ENCODE results near the gene SALL4. TPM values are rescaled to one million over a fixed set of nuclear protein-coding genes. Genes with fewer than 3 reads are reported as not detected.

The SALL4 gene
- total and polyA plus RNA-seq, 9 of the 15 experiments (the other 6 are each of a cell fraction or from before 2014, with no cell fraction given): 0.03 to 0.07 TPM; not detected in 7

DNA sequence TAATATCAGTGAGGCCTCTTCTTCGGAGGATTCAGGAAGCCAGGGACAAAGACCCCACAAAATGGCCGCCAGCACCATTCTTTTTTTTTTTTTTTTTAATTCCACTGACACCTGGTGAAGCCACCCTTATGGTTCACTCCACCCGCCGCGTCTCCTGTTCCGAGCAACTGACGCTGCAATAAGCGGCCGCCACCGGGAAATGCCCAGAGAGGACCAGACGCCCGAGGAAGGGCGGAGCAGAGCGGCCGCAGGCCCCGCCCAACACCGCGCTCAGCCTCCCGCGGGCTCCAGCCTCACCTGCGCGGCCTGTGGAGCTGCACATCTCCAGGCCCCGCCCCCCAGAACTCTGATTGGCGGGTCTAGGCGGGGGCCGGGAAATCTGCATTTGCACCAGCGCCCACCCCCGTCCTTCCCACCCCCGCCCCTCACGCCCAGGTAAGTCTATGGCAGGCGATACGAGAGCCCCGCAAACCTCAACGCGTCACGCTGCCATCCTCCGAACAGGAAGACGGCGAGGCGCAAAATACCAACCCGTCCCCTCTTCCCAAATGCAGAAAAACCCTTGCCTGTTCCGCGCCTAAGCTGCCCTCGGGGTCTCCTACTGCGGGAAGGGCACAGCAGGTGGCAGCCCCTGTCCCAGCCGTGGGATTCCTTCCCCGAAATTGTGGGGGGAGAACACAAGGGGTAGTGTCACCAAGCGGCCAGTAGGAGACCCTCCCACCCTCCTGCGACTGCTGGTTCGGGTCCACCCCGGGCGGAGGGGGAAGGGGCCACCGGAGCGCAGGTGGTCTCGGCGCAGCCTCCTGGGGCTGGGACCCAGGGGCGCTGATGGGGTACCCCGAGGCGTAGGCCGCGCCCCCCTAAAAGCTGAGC, 35.1 kb downstream of the SALL4 start:
- Histone ChIP-seq H3K9me3 (replicated peaks; ENCODE audit: control insufficient read depth, insufficient read depth, low read depth, low read length) (no peaks in the 10 kb centered on the region), H3K36me3 (ENCODE audit: control insufficient read depth, insufficient read depth, low read length) (no peaks in the 10 kb centered on the region), H3K27me3 (ENCODE audit: control insufficient read depth in 2 of 2, insufficient read depth in 2 of 2, low read length in 2 of 2) (peaks cover under 1 to 9% of the 10 kb centered on the region in 2 experiments; a peak in 3 of 5 replicates), H2AFZ (ENCODE audit: low read depth, low read length) (peak overlapping the region; percentile 70; the same call in 1 of the 2 replicates), H3K4me3 (peak overlapping the region; percentile 16; the same call in 1 of the 2 replicates), H3K79me2 (ENCODE audit: control insufficient read depth, insufficient read depth, low read length) (no peaks in the 10 kb centered on the region), H3K4me1 (replicated peaks in 1 of 2; ENCODE audit: control insufficient read depth in 2 of 2, insufficient read depth in 2 of 2, low read length in 2 of 2) (peaks cover 0 to 10% of the 10 kb centered on the region in 2 experiments; a peak in 2 of 5 replicates), H4K20me1 (replicated peaks; ENCODE audit: control insufficient read depth, insufficient read depth, low read length) (no peaks in the 10 kb centered on the region), H3K27ac (ENCODE audit: extremely low read depth, low read depth, low read length) (no peak overlapping the region), H3K9ac (ENCODE audit: insufficient read depth in 1 of 2, low read depth in 2 of 2, low read length in 2 of 2) (no peak overlapping the region; a peak in 1 of 4 replicates), H3K9me1 (ENCODE audit: control insufficient read depth, insufficient read depth, low read length) (no peaks in the 10 kb centered on the region), H3K4me2 (ENCODE audit: insufficient read depth, low read length) (no peak overlapping the region)
- intact Hi-C loops (cut with micrococcal nuclease): no loop called here
- BruUV-seq (replicated peaks): no TSS peak
- ChIA-PET POLR2A (no interaction called here), CTCF (ENCODE audit: low intra/inter-chr PET ratio) (no interaction called here)
- WGBS (ENCODE audit: insufficient coverage, low coverage, missing lambda C conversion rate): 34% methylated on average over 43 of the region's 61 CpGs
- in situ Hi-C loops (cut with MboI): no loop called here
- ATAC-seq: peak; percentile 93
- DNase-seq (ENCODE audit: extremely low read depth in 1 of 4, low spot score in 3 of 4): peak; percentile 21 to 55 (median 44)
- FAIRE-seq: no peak
- no peak for TF ChIP-seq ZNF354B (CRISPR knock-in tag; IDR thresholded peaks at IDR 0.05)
- TF ChIP-seq HEY1 (CRISPR knock-in tag; IDR thresholded peaks at IDR 0.05; ENCODE audit: borderline replicate concordance): no peak
- no peak for TF ChIP-seq SP2 (IDR thresholded peaks at IDR 0.05; ENCODE audit: extremely low read depth, low read depth, low read length, poor library complexity, severe bottlenecking)
- no peak for TF ChIP-seq POLR2AphosphoS2 (IDR thresholded peaks at IDR 0.05; ENCODE audit: low read length)
- TF ChIP-seq NCOA2 (IDR thresholded peaks at IDR 0.05; ENCODE audit: partially characterized antibody in 2 of 2): no peak
- no peak for TF ChIP-seq CAMTA2 (CRISPR knock-in tag; conservative IDR thresholded peaks at IDR 0.05)
- no peak for TF ChIP-seq ZNF764 (CRISPR knock-in tag; IDR thresholded peaks at IDR 0.05; ENCODE audit: low read depth)
- TF ChIP-seq KDM1A (IDR thresholded peaks at IDR 0.05): no peak
- TF ChIP-seq, protein P1, sequence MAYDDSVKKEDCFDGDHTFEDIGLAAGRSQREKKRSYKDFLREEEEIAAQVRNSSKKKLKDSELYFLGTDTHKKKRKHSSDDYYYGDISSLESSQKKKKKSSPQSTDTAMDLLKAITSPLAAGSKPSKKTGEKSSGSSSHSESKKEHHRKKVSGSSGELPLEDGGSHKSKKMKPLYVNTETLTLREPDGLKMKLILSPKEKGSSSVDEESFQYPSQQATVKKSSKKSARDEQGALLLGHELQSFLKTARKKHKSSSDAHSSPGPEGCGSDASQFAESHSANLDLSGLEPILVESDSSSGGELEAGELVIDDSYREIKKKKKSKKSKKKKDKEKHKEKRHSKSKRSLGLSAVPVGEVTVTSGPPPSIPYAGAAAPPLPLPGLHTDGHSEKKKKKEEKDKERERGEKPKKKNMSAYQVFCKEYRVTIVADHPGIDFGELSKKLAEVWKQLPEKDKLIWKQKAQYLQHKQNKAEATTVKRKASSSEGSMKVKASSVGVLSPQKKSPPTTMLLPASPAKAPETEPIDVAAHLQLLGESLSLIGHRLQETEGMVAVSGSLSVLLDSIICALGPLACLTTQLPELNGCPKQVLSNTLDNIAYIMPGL (CRISPR knock-in tag; IDR thresholded peaks at IDR 0.05): no peak
- no peak for TF ChIP-seq OTX1 (CRISPR knock-in tag; IDR thresholded peaks at IDR 0.05)
- TF ChIP-seq, protein P2, sequence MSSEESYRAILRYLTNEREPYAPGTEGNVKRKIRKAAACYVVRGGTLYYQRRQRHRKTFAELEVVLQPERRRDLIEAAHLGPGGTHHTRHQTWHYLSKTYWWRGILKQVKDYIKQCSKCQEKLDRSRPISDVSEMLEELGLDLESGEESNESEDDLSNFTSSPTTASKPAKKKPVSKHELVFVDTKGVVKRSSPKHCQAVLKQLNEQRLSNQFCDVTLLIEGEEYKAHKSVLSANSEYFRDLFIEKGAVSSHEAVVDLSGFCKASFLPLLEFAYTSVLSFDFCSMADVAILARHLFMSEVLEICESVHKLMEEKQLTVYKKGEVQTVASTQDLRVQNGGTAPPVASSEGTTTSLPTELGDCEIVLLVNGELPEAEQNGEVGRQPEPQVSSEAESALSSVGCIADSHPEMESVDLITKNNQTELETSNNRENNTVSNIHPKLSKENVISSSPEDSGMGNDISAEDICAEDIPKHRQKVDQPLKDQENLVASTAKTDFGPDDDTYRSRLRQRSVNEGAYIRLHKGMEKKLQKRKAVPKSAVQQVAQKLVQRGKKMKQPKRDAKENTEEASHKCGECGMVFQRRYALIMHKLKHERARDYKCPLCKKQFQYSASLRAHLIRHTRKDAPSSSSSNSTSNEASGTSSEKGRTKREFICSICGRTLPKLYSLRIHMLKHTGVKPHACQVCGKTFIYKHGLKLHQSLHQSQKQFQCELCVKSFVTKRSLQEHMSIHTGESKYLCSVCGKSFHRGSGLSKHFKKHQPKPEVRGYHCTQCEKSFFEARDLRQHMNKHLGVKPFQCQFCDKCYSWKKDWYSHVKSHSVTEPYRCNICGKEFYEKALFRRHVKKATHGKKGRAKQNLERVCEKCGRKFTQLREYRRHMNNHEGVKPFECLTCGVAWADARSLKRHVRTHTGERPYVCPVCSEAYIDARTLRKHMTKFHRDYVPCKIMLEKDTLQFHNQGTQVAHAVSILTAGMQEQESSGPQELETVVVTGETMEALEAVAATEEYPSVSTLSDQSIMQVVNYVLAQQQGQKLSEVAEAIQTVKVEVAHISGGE (CRISPR knock-in tag; IDR thresholded peaks at IDR 0.05): peak in 1 of 3 experiments; percentile 67; a peak in 1 of 6 replicates
- no peak for TF ChIP-seq ZNF551 (CRISPR knock-in tag; IDR thresholded peaks at IDR 0.05)
- peak in 1 of 2 experiments; percentile 28; a peak in 1 of 4 replicates for TF ChIP-seq NRF1 (conservative IDR thresholded peaks at IDR 0.05 in 1 of 2, IDR thresholded peaks at IDR 0.05 in 1 of 2)
- TF ChIP-seq, protein P3, sequence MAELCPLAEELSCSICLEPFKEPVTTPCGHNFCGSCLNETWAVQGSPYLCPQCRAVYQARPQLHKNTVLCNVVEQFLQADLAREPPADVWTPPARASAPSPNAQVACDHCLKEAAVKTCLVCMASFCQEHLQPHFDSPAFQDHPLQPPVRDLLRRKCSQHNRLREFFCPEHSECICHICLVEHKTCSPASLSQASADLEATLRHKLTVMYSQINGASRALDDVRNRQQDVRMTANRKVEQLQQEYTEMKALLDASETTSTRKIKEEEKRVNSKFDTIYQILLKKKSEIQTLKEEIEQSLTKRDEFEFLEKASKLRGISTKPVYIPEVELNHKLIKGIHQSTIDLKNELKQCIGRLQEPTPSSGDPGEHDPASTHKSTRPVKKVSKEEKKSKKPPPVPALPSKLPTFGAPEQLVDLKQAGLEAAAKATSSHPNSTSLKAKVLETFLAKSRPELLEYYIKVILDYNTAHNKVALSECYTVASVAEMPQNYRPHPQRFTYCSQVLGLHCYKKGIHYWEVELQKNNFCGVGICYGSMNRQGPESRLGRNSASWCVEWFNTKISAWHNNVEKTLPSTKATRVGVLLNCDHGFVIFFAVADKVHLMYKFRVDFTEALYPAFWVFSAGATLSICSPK (IDR thresholded peaks at IDR 0.05; ENCODE audit: borderline replicate concordance): no peak

Data from K562 (cell line).